Tibial nerve (tissue), 4 donors: ENCODE results near the gene F3.

ENCODE experiments used
- CTCF ChIP-seq, 5 experiments: fragments of 200-600 bp in 3 of 5; fragments of 450-650 bp in 2 of 5; sonication (generic) in 3 of 5; IDR thresholded peaks; one replicate each; pipeline ENCODE4 v1.5.1; 2016 to 2019; ENCODE audit warnings: antibody characterized with exemption in 5 of 5, mild to moderate bottlenecking in 3 of 5, moderate library complexity in 2 of 5
- EP300 ChIP-seq, 2 donors: sonication (generic); formaldehyde crosslinking; IDR thresholded peaks; one replicate each; pipeline ENCODE4 v1.6.1; 2017; ENCODE audit warnings: antibody characterized with exemption in 2 of 2, mild to moderate bottlenecking in 1 of 2
- POLR2A ChIP-seq, 2 donors: fragments of 450-650 bp; IDR thresholded peaks; one replicate each; pipeline ENCODE4 v1.6.1; 2017; ENCODE audit warnings: antibody characterized with exemption in 2 of 2, mild to moderate bottlenecking in 2 of 2, moderate library complexity in 2 of 2

DNA sequence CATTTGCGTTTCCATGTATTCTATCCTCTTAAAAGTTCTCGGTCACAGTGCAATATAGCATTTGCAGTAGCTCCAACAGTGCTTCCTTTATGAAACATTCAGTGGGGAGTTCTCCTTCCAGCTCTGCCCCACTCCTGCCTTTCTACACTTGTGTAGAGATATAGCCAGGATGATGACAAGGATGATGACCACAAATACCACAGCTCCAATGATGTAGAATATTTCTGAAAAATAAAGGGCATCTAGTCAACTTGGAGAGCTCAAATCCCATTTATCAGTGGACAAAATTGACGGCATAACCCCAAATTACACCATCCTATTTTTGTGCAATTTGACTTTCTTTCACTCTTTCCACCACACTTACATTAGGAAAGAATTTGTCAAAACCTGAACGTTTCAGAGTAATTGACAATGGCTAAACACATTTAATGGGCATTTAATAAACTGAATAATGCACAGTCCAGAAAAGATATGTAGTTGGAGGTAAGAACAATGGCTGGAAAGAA is 11.1 kb downstream of the F3 start:
- TF ChIP-seq POLR2A (IDR thresholded peaks at IDR 0.05) (no peak), CTCF (IDR thresholded peaks at IDR 0.05) (no peak), EP300 (IDR thresholded peaks at IDR 0.05) (no peak)
